Muscle layer of duodenum (tissue), 2 donors: Measurements from ENCODE around the gene GLYATL3.

Experiments used
- H3K27ac ChIP-seq: one replicate; pipeline ENCODE4 v1.7.0; 2013; ENCODE audit warnings: mild to moderate bottlenecking, low read length
- H3K27me3 ChIP-seq: one replicate; pipeline ENCODE4 v1.7.0; 2013; ENCODE audit warnings: low read depth, mild to moderate bottlenecking, control low read depth, low read length
- H3K36me3 ChIP-seq, 2 donors: one replicate each; pipeline ENCODE4 v1.7.0; 2013; ENCODE audit warnings: low read length in 2 of 2, control low read depth in 1 of 2, mild to moderate bottlenecking in 1 of 2; ENCODE audit not compliant: insufficient read depth in 2 of 2, control insufficient read depth in 1 of 2
- H3K4me1 ChIP-seq, 2 donors: one replicate each; pipeline ENCODE4 v1.7.0; 2013; ENCODE audit warnings: low read length in 2 of 2, mild to moderate bottlenecking in 2 of 2, control low read depth in 1 of 2, moderate library complexity in 1 of 2; ENCODE audit not compliant: insufficient read depth in 2 of 2, control insufficient read depth in 1 of 2
- H3K4me3 ChIP-seq, 2 donors: one replicate each; pipeline ENCODE4 v1.7.0; 2013; ENCODE audit warnings: low read length in 2 of 2, low read depth in 1 of 2, mild to moderate bottlenecking in 1 of 2
- H3K9me3 ChIP-seq, 2 donors: one replicate each; pipeline ENCODE4 v1.7.0; 2013; ENCODE audit warnings: low read length in 2 of 2, control low read depth in 1 of 2, mild to moderate bottlenecking in 1 of 2; ENCODE audit not compliant: control insufficient read depth in 1 of 2
- donor health status: healthy.

Gene GLYATL3

DNA sequence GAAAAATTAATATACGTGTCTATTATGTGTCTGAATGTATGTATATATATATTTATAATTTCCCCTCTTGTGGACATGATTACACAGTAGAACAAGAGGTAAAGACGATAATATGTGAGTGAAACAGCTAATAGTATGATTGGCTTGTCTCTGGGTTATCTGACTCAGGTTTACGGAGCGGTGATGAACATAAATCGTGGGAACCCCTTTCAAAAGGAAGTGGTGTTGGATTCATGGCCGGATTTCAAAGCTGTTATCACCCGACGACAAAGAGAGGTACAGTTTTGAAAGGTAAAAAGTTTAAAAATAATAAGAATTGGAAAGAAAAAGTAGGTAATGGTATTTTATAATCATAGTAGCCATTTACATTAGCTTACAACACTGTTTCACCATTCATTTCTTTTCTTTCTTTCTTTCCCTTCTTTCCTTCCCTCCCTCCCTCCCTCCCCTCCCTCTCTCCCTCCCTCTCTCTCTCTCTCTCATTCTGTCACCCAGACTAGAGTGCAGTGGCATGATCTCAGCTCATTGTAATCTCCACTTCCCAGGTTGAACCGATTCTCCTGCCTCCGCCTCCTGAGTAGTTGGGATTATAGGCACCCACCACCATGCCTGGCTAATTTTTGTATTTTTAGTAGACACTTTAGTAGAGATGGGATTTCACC is 15.9 kb downstream of the GLYATL3 start:
- H3K9me3 ChIP-seq: no peaks in the 10 kb centered on the region
- no peaks in the 10 kb centered on the region for H3K36me3 ChIP-seq
- H3K4me1 ChIP-seq: no peaks in the 10 kb centered on the region
- H3K27me3 ChIP-seq: no peaks in the 10 kb centered on the region
- no peak overlapping the region for H3K4me3 ChIP-seq
- no peak overlapping the region for H3K27ac ChIP-seq

DNA sequence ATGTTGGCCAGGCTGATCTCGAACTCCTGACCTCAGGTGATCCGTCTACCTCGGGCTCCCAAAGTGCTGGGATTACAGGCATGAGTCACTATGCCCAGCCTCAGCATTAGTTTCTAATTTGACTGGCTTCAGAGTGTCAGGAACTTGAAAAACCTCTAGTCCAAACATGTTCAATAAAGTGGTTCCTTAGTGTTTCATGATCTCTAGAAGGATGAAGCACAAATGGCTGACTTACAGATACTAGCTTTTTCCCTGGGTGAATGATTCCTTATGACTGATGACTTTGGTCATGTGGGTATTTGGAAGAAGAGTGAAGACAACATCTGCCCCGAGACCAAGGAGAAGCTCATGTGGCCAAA is 16.4 kb downstream of the GLYATL3 start:
- H3K4me1 ChIP-seq: no peaks in the 10 kb centered on the region
- H3K27ac ChIP-seq: no peak overlapping the region
- no peaks in the 10 kb centered on the region for H3K36me3 ChIP-seq
- no peaks in the 10 kb centered on the region for H3K27me3 ChIP-seq
- no peaks in the 10 kb centered on the region for H3K9me3 ChIP-seq
- no peak overlapping the region for H3K4me3 ChIP-seq

DNA sequence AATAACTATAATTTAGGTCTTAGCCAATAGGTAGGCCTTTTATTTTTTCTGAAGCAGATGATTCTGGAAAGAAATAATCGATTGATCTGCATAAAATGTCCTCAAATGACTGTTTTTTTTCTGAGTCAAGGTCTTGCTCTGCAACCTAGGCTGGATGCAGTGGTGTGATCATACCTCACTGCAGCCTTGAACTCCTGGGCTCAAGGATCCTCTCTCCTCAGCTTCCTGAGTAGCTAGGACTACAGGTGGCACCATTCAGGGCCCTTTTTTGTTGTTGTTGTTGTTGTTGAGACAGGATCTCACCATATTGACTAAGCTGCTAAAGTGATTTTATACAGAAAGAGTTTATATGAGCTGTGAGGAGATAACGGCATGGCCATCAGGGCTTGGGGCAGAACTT is 18.2 kb downstream of the GLYATL3 start:
- H3K27ac ChIP-seq: no peak overlapping the region
- H3K36me3 ChIP-seq: no peaks in the 10 kb centered on the region
- H3K4me1 ChIP-seq: no peaks in the 10 kb centered on the region
- H3K9me3 ChIP-seq: no peaks in the 10 kb centered on the region
- no peak overlapping the region for H3K4me3 ChIP-seq
- H3K27me3 ChIP-seq: no peaks in the 10 kb centered on the region

- Histone ChIP-seq H3K4me3 (no peak overlapping the region), H3K36me3 (no peaks in the 10 kb centered on the region), H3K27me3 (no peaks in the 10 kb centered on the region), H3K4me1 (no peaks in the 10 kb centered on the region), H3K27ac (no peak overlapping the region), H3K9me3 (no peaks in the 10 kb centered on the region)
Observed at GRCh38 chr6:49519660-49520059, 19.9 kb downstream of the GLYATL3 start.

DNA sequence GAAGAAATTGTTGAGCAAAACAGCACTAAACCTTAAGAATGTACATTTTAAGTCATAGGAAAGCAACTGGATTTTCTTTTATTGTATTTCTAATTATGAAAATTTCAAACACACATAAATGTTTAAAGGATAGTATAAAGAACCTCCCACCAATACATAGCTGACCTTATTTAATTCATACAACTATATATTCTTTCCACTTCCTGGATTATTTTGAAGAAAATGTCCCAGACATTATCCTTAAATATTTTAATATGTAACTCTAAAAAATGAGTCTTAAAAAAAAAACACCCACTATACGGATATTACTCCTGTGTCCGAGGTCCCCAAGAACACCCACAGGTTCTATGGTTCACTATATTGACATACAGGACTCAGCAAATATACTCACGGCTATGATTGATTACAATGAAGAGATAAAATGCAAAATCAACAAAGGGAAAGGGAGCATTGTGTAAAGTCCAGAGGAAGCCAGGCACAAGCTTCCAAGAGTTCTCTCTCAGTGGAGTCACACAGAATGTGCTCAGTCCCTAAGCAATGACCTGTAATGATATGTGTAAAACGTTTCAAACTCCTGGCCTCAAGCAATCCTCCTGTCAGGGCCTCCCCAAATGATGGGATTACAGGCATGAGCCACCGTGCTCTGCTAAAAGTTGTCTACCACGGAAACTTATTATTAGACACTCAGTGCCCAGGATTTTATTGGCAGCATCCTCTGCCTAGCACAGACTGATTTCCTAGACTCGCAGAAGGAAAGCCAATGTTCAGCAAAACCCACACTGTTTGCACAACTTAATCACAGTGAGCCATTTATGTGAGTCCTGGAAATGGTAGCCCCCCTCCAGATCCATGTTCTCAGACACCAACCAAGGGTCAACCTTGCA is 23.2 kb downstream of the GLYATL3 start:
- Histone ChIP-seq H3K9me3 (no peaks in the 10 kb centered on the region), H3K36me3 (no peaks in the 10 kb centered on the region), H3K4me1 (no peaks in the 10 kb centered on the region), H3K27ac (no peak overlapping the region), H3K27me3 (no peaks in the 10 kb centered on the region), H3K4me3 (no peak overlapping the region)

DNA sequence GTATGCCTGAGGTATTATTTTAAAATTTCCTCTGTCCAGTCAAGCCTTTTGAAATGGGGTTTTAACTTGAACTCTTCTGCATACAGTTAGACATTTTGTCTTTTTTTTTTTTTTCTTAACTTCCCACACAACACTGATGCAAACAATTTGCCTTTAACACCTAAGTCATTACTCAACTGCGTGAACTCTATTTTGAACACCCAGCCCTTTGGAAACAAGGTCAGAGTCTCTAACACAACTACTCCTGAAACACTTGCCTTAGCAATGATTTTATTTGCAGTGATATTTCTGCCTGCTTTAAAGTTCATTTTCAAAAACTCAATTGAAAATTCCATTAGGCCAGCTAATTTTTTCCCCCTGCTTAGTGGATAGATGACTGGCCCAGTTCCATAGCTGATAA is 24.2 kb downstream of the GLYATL3 start:
- Histone ChIP-seq H3K36me3 (no peaks in the 10 kb centered on the region), H3K4me3 (no peak overlapping the region), H3K27ac (no peak overlapping the region), H3K9me3 (no peaks in the 10 kb centered on the region), H3K4me1 (no peaks in the 10 kb centered on the region), H3K27me3 (no peaks in the 10 kb centered on the region)

- Histone ChIP-seq H3K9me3 (no peaks in the 10 kb centered on the region), H3K27me3 (no peaks in the 10 kb centered on the region), H3K4me1 (no peaks in the 10 kb centered on the region)
Observed at GRCh38 chr6:49524541-49524940, 24.8 kb downstream of the GLYATL3 start.

DNA sequence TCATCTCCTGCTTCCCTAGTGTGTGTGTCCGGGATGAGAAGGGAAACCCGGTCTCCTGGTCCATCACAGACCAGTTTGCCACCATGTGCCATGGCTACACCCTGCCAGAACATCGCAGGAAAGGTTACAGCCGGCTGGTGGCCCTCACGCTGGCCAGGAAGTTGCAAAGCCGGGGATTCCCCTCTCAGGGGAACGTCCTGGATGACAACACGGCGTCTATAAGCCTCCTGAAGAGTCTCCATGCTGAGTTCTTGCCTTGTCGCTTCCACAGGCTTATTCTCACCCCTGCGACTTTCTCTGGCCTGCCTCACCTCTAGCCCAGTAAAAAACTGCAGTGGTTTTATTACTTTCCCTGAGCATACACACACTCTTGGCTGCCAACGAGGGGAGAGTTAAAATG is 26.9 kb downstream of the GLYATL3 start:
- H3K4me3 ChIP-seq: no peak overlapping the region
- no peaks in the 10 kb centered on the region for H3K9me3 ChIP-seq
- no peak overlapping the region for H3K27ac ChIP-seq
- H3K4me1 ChIP-seq: no peaks in the 10 kb centered on the region
- no peaks in the 10 kb centered on the region for H3K36me3 ChIP-seq
- H3K27me3 ChIP-seq: no peaks in the 10 kb centered on the region

More at GRCh38 chr6:49524541-49524940, 24.8 kb downstream of the GLYATL3 start:
- H3K27ac ChIP-seq: no peak overlapping the region
- H3K4me3 ChIP-seq: no peak overlapping the region
- H3K36me3 ChIP-seq: no peaks in the 10 kb centered on the region

DNA sequence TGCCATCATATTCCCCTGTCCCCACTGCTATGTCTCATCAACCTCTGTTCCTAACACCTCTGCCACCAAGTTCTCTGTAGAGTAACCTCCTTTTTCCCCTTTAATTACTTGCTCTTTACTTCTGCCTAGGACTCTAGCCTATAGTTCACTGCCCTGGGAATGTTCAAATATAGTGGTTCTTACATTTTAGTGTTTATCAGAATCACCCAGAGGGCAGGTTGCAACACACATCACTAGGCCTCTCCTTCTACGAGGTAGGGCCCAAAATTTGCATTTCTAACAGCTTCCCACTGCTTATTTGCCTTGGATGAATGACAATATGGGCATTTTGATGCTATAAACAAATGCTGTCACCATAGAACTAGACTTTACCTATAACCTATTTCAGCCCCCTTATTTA is 27.6 kb downstream of the GLYATL3 start:
- H3K9me3 ChIP-seq: no peaks in the 10 kb centered on the region
- no peaks in the 10 kb centered on the region for H3K27me3 ChIP-seq
- H3K4me3 ChIP-seq: no peak overlapping the region
- H3K36me3 ChIP-seq: no peaks in the 10 kb centered on the region
- H3K4me1 ChIP-seq: no peaks in the 10 kb centered on the region
- no peak overlapping the region for H3K27ac ChIP-seq

- no peak overlapping the region for H3K27ac ChIP-seq
- H3K4me3 ChIP-seq: no peak overlapping the region
- H3K27me3 ChIP-seq: no peaks in the 10 kb centered on the region
- no peaks in the 10 kb centered on the region for H3K4me1 ChIP-seq
- no peaks in the 10 kb centered on the region for H3K36me3 ChIP-seq
- H3K9me3 ChIP-seq: no peaks in the 10 kb centered on the region
Observed at GRCh38 chr6:49528571-49528970, 28.8 kb downstream of the GLYATL3 start.

DNA sequence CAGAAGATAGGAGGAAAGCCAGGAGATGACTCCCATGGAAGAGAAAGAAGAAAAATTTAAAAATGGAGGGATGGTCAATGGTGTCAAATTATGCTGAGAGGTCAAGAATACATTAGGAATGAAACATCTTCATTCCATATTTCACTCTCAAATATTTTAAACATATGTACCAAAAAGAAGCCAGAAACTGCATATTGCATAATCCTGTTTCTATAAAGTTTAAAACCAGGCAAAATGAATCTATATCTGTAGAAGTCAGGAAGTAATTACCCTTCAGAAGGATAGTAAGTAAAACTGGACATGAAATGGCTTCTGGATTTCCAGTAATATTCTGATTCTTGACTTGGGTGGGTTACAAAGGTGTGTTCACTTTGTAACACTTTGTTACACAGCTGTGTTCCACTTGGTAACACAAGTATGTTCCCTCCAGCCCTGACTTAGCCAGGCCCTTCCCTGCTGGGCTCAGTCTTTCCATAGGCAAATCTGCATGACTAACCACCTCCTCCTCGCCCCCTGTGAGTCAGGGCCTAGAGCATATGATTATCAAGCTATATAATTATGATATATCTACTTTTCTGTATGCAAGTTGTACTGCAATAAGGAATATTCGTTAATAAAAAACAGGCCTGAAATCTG is 30.5 kb downstream of the GLYATL3 start:
- no peak overlapping the region for H3K4me3 ChIP-seq
- H3K27me3 ChIP-seq: no peaks in the 10 kb centered on the region
- H3K4me1 ChIP-seq: no peaks in the 10 kb centered on the region
- no peaks in the 10 kb centered on the region for H3K36me3 ChIP-seq
- no peak overlapping the region for H3K27ac ChIP-seq
- no peaks in the 10 kb centered on the region for H3K9me3 ChIP-seq
